Fibroblast of skin of right biceps (primary cell): Measurements from ENCODE around the gene HESX1.

Source experiments
- DNase-seq: peaks from one replicate; pipeline ENCODE4 v3.0.0-alpha.2; 2013

The HESX1 gene

GRCh38 chr3:57199895-57200297 lies at the start of gene HESX1:
Gene HESX1, minus strand, starts transcription at chr3:57199978. Its CDS starts 60 bp downstream, at chr3:57199918.
- DNase-seq = no peak

GRCh38 chr3:57244946-57245345 lies 45.2 kb upstream of the HESX1 start:
- no peak for DNase-seq

DNA sequence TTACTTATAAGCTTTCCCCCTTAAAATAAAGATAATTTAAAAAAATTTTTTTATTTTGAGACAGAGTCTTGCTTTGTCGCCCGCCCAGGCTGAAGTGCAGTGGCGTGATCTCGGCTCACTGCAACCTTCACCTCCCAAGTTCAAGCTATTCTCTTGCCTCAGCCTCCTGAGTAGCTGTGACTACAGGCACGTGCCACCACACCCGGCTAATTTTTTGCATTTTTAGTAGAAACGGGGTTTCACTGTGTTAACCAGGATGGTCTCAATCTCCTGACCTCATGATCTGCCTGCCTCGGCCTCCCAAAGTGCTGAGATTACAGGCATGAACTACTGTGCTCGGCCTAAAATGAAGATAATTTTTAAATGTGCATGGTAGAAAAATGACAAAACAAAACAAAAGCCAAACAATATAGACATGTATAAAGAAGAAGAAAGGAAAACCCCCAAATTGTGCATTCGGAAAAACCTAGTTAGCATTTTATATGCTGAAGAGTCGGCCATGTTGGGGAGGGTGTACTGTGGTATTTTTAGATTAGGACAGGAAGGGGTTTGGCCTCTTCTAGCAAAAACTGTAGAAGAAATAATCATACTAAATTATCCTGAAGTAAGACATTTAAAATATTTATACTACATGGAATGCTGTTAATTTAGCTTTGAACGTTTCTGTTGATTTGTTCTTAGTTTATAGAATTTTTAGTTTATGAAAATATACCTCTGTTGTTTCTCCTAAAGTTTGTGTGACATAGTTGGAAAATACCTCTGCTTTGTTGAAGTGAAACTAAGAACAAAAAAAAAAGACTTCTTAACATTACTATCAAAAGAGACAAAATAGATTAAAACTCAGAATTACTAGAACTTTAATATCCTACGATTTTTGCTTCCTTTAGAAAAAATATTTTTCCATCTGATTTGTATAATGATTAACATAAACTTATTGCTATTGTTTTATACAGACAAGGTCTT lies 35.1 kb upstream of the HESX1 start:
- no peak for DNase-seq

- DNase-seq = no peak
Measured at GRCh38 chr3:57233799-57234198, 34.0 kb upstream of the HESX1 start.

DNA sequence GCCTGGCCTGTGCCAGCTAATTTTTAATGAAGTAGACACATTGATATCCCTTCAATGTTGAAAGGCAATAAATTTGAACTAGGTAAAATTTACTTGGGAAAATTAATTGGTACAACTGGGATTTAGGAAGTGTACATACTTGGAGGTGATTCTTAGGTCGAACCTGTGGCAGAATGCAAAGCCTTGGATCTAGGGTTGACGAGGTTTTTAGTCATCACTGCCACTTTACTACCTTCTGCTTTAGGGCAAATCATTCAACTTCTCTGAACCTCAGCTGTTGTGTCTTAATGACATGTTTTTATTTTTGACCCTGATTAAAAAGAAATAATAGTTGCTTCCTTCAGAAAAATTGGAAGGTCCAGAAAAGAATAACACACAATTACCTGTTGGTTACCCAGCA lies 30.2 kb upstream of the HESX1 start:
- no peak for DNase-seq

GRCh38 chr3:57227930-57228751 lies 28.4 kb upstream of the HESX1 start:
- DNase-seq = peak; percentile 46

GRCh38 chr3:57227204-57227929 lies 27.6 kb upstream of the HESX1 start, which contains the start of gene APPL1:
Gene APPL1, plus strand, starts transcription at chr3:57227729. Its CDS starts 155 bp downstream, at chr3:57227884.
- DNase-seq = peak; percentile 89

DNA sequence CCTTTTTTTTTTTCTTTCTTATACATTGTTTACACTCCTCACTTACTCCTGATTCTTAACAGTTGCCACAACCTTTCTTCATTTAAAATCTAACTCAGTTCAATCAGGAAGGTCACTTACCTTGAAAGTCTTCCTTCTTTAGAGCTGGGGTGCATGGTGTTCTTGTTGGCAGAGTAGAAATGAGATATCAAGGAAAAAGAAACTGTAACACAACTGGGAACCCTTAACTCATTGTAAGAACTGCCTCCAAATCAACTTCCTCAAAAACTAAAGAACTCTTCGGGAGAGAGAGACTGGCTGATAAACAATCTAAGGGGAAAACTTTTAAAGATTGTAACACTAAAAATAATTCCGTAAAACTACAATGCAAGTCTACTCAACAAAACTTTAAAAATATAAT lies 26.4 kb upstream of the HESX1 start:
- DNase-seq = no peak

GRCh38 chr3:57224856-57225255 lies 25.1 kb upstream of the HESX1 start:
- peak; percentile 11 for DNase-seq

DNA sequence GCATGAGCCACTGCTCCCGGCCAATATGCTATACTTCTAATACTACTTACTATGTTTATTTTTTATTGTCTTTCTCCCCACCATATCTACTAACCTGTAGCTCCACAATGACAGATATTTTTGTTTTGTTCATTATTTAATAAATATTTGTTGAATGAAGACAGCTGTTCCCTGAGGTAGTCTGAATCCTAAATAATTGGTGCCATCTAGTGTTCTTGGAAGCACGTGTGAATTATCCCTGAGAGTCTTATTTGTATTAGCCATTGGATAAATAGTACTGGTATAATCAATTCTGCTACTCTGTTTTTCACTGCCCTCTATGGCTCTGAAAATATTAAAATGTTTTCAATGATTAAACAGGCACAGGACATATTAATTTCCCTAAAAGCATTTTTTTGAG lies 22.1 kb upstream of the HESX1 start:
- DNase-seq = peak; percentile 23

DNA sequence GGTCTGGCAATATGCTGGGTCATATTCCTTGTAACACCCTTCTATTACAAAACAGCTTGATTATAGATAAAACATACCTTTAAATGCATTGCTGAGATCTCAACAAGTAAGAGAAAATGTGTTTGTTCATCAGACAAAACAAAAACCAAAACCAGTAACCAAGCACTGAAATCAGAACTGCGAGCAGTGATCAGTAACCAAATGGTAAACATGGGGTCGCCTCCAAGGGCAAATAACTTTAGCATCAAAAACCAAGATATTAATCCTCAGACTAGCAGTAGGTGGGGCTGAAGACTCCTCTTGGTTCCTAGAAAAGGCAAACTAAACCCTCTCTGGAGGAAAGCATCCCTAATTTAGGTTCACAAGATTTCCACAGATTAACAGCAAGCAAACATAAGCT lies 6.6 kb upstream of the HESX1 start:
- DNase-seq = no peak

GRCh38 chr3:57194641-57195040 lies 5.1 kb downstream of the HESX1 start:
- DNase-seq = no peak

DNA sequence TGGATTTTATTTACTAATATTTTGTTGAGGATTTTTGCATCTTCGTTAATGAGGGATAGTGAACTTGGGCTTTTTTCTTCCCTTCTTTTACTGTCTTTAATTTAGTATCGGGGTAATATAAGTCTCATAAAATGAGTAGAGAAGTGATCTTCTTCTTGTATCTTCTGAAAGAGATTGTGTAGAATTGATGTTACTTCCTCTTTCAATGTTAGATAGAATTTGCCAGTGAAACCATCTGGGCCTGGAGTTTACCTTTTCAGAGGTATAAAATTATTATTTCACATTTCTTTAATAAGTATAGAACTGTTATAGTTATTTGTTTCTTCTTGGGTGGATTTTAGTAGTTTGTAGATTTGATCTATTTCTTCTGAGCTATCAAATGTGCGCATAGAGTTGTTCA lies 7.8 kb downstream of the HESX1 start:
- no peak for DNase-seq

DNA sequence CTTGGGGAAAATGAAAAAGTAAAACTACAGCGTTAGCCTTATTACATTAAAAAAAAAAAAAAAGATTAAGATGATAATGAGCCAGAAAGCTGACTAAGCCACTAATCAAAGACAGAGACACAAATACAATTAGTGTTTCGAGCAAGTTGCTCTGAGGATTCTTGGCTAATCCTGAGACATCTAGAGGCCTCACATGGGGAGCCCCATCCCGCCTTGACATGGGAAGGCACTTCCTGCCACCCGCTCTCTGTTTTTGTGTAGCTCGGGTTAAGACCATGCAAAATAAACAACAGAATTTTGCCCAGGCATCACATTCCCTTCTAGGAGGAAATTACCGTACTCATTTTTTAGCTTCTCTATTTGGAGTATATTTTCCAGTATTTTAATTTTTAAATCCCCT lies 15.3 kb downstream of the HESX1 start:
- peak; percentile 42 for DNase-seq

- DNase-seq = no peak
Measured at GRCh38 chr3:57179580-57180410, 20.0 kb downstream of the HESX1 start.

- no peak for DNase-seq
Measured at GRCh38 chr3:57176045-57176444, 23.7 kb downstream of the HESX1 start.

DNA sequence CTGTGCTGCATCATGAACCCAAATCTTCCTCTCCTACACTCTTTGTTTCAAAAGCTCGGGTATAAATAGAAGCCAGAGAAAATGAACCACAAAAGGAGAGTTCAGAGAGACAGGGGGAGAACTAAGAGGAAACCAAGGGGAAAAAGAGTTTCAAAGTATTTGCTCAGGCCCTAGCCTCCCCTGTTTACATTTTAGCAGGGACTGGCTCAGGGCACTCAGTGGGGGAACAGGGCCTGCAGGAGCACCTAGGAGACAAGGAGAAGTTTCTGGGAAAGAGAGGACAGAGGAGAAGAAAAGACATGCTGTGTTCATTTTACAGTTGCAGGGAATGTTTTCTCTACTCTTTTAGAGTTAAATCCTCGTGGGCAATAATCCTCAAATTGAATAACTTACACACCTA lies 26.1 kb downstream of the HESX1 start:
- DNase-seq = no peak

- DNase-seq = no peak
Measured at GRCh38 chr3:57170946-57171345, 28.8 kb downstream of the HESX1 start.

DNA sequence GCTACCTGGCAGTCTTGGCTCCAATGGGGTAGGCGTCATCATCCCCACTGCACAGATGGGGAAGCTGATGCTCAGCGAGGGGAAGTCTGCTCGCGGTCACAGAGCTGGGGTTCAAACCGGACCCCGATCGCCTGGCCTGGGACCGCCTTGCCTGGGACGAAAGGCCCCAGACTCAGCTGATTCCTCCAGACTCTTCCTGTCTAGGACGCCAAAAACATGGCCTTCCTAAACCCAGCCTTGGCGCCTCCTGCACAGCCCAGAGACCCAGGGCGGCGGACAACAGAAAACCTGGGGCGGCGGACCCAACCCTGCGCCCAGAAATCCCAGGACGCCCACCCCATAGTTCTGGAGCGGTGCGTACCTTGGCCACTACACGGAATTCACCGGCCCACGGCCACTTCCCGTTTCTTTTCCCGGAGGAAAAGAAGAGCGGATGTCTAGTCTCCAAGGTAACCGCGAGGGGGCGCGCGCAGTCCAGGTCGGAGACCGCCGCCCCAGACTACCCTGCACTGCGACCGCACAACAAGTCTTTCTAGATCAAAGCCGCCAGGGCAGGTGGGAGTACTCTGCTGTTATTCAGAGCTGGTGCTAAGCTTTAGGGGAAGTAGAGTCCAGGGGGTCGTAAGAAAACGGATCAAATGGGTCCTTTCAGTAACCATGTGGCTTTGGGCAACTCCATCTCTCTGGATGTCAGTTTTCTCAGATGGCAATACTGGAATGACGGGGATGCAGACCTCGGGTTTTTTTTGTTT lies 29.7 kb downstream of the HESX1 start:
- peak; percentile 66 for DNase-seq

DNA sequence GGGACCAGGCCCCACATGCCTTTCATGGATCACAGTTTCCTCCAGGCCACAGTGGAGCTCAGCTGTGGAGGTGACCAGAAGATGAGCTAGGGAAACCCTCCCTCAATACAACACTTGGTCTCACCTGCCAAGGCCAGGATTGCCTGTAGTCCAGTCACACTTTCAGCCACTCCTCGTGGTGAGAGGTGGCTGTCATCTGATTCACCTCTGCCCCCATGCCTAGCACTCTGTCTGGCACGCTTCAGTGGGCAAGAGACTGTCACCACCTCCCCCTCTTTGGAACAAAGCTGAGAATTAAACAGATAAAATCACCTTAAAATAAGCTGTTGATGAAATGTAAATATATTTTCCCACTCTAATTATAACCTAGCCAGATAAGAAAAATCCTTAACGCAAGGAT lies 30.7 kb downstream of the HESX1 start:
- no peak for DNase-seq

DNA sequence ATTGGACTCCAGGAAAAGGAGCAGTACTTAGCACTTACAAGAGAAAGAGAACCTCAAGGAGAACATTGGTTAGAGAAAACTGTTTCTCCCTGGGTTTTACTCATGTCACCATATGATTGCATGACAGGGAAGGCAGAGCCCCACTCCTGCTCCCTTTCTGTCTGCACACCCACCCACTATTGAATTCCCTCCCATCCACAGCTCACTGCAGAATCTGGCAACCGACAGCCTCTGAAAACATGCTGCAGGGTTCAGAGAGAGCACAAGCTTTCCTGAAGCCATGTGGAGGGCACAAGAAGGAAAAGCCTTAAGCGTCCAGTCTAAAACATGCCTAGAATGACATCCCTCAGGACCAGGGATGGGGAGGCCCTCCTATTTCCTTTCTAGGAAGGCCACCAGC lies 31.6 kb downstream of the HESX1 start:
- DNase-seq = no peak
